ENCODE measurements around the gene SERAC1.

Gene SERAC1

GRCh38 chr6:158118886-158119285, 49.2 kb downstream of the SERAC1 start:
- no peak for FAIRE-seq

- no peak for FAIRE-seq
Measured at GRCh38 chr6:158115508-158115907, 52.6 kb downstream of the SERAC1 start.

GRCh38 chr6:158115102-158115501, 53.0 kb downstream of the SERAC1 start:
- FAIRE-seq: no peak

- FAIRE-seq: no peak
Measured at GRCh38 chr6:158113802-158114201, 54.3 kb downstream of the SERAC1 start.

- FAIRE-seq: no peak
Measured at GRCh38 chr6:158111987-158112386, 56.1 kb downstream of the SERAC1 start.

- no peak for FAIRE-seq
Measured at GRCh38 chr6:158110986-158111385, 57.1 kb downstream of the SERAC1 start.

- no peak for FAIRE-seq
Measured at GRCh38 chr6:158109748-158110147, 58.3 kb downstream of the SERAC1 start.

GRCh38 chr6:158104696-158105095, 63.4 kb downstream of the SERAC1 start:
- FAIRE-seq: no peak

- no peak for FAIRE-seq
Measured at GRCh38 chr6:158103228-158103627, 64.8 kb downstream of the SERAC1 start.

- no peak for FAIRE-seq
Measured at GRCh38 chr6:158095671-158096070, 72.4 kb downstream of the SERAC1 start.

- FAIRE-seq: no peak
Measured at GRCh38 chr6:158095031-158095430, 73.0 kb downstream of the SERAC1 start.

- no peak for FAIRE-seq
Measured at GRCh38 chr6:158092806-158093205, 75.3 kb downstream of the SERAC1 start.

GRCh38 chr6:158087224-158087867, 80.7 kb downstream of the SERAC1 start:
- FAIRE-seq: no peak

GRCh38 chr6:158086504-158087223, 81.4 kb downstream of the SERAC1 start:
- FAIRE-seq: no peak

GRCh38 chr6:158086054-158086503, 82.0 kb downstream of the SERAC1 start:
- no peak for FAIRE-seq

GRCh38 chr6:158085261-158086053, 82.6 kb downstream of the SERAC1 start:
- no peak for FAIRE-seq

- FAIRE-seq: no peak
Measured at GRCh38 chr6:158083455-158084325, 84.4 kb downstream of the SERAC1 start.

GRCh38 chr6:158081657-158081935, 86.5 kb downstream of the SERAC1 start:
- no peak for FAIRE-seq

- no peak for FAIRE-seq
Measured at GRCh38 chr6:158080849-158081656, 87.0 kb downstream of the SERAC1 start.

- FAIRE-seq: no peak
Measured at GRCh38 chr6:158078320-158078719, 89.7 kb downstream of the SERAC1 start.

GRCh38 chr6:158077676-158078075, 90.4 kb downstream of the SERAC1 start:
- no peak for FAIRE-seq

GRCh38 chr6:158076548-158076947, 91.5 kb downstream of the SERAC1 start:
- no peak for FAIRE-seq

All from A204.1 (cell line).